Mucosa of rectum (tissue), 2 donors: ENCODE measurements around the gene LPAR1.

Experiments used
- H3K27ac ChIP-seq, 2 donors: one replicate each; pipeline ENCODE4 v1.7.0; 2013; ENCODE audit warnings: inconsistent platforms in 2 of 2, low read depth in 2 of 2, low read length in 2 of 2
- H3K27me3 ChIP-seq, 2 donors: one replicate each; pipeline ENCODE4 v1.7.0; 2013; ENCODE audit warnings: low read length in 2 of 2; ENCODE audit not compliant: control insufficient read depth in 2 of 2, insufficient read depth in 2 of 2
- H3K36me3 ChIP-seq, 2 donors: one replicate each; pipeline ENCODE4 v1.7.0; 2013; ENCODE audit warnings: low read length in 2 of 2; ENCODE audit not compliant: control insufficient read depth in 2 of 2, insufficient read depth in 2 of 2
- H3K4me1 ChIP-seq, 2 donors: one replicate each; pipeline ENCODE4 v1.7.0; 2013; ENCODE audit warnings: low read length in 2 of 2, mild to moderate bottlenecking in 1 of 2; ENCODE audit not compliant: control insufficient read depth in 2 of 2, insufficient read depth in 2 of 2
- H3K4me3 ChIP-seq, 2 donors: one replicate each; pipeline ENCODE4 v1.7.0; 2013; ENCODE audit warnings: low read length in 2 of 2
- H3K9ac ChIP-seq, 2 donors: one replicate each; pipeline ENCODE4 v1.7.0; 2013; ENCODE audit warnings: low read length in 2 of 2, low read depth in 1 of 2, mild to moderate bottlenecking in 1 of 2
- H3K9me3 ChIP-seq, 2 donors: one replicate each; pipeline ENCODE4 v1.7.0; 2013; ENCODE audit warnings: low read length in 2 of 2; ENCODE audit not compliant: control insufficient read depth in 2 of 2
- donor health status: healthy.
- donor health status: Normal muscosa, but diverticular disease.

The LPAR1 gene

GRCh38 chr9:111029260-111029659 lies 9.0 kb downstream of the LPAR1 start:
- Histone ChIP-seq H3K27ac (no peak overlapping the region), H3K9ac (no peak overlapping the region), H3K4me3 (no peak overlapping the region), H3K9me3 (no peaks in the 10 kb centered on the region), H3K27me3 (no peaks in the 10 kb centered on the region), H3K4me1 (no peaks in the 10 kb centered on the region), H3K36me3 (peaks cover 0 to 2% of the 10 kb centered on the region in 2 donors)

- H3K4me3 ChIP-seq: no peak overlapping the region
- H3K36me3 ChIP-seq: peaks cover 0 to 2% of the 10 kb centered on the region in 2 donors
- no peaks in the 10 kb centered on the region for H3K27me3 ChIP-seq
- no peak overlapping the region for H3K9ac ChIP-seq
- no peaks in the 10 kb centered on the region for H3K4me1 ChIP-seq
- no peaks in the 10 kb centered on the region for H3K9me3 ChIP-seq
- H3K27ac ChIP-seq: no peak overlapping the region
These were observed 10.5 kb downstream of the LPAR1 start for GRCh38 chr9:111027798-111028197.

GRCh38 chr9:111023128-111023527 lies 15.1 kb downstream of the LPAR1 start:
- H3K9ac ChIP-seq: no peak overlapping the region
- no peaks in the 10 kb centered on the region for H3K4me1 ChIP-seq
- no peaks in the 10 kb centered on the region for H3K36me3 ChIP-seq
- no peaks in the 10 kb centered on the region for H3K9me3 ChIP-seq
- no peak overlapping the region for H3K4me3 ChIP-seq
- H3K27ac ChIP-seq: no peak overlapping the region
- no peaks in the 10 kb centered on the region for H3K27me3 ChIP-seq

- Histone ChIP-seq H3K36me3 (no peaks in the 10 kb centered on the region), H3K4me1 (peaks cover 7 to 14% of the 10 kb centered on the region in 2 donors), H3K4me3 (no peak overlapping the region), H3K27me3 (no peaks in the 10 kb centered on the region), H3K9ac (no peak overlapping the region), H3K9me3 (no peaks in the 10 kb centered on the region), H3K27ac (no peak overlapping the region)
These were observed 17.7 kb downstream of the LPAR1 start for GRCh38 chr9:111020594-111020993.

- Histone ChIP-seq H3K4me3 (no peak overlapping the region), H3K27me3 (no peaks in the 10 kb centered on the region), H3K9ac (no peak overlapping the region), H3K27ac (no peak overlapping the region), H3K36me3 (no peaks in the 10 kb centered on the region), H3K4me1 (peaks cover 18 to 34% of the 10 kb centered on the region in 2 donors), H3K9me3 (no peaks in the 10 kb centered on the region)
These were observed 21.7 kb downstream of the LPAR1 start for GRCh38 chr9:111016426-111017045.

- Histone ChIP-seq H3K27ac (no peak overlapping the region), H3K36me3 (no peaks in the 10 kb centered on the region), H3K9ac (no peak overlapping the region), H3K27me3 (no peaks in the 10 kb centered on the region), H3K4me3 (no peak overlapping the region), H3K9me3 (no peaks in the 10 kb centered on the region), H3K4me1 (peaks cover 18 to 34% of the 10 kb centered on the region in 2 donors)
These were observed 22.3 kb downstream of the LPAR1 start for GRCh38 chr9:111016016-111016415.

GRCh38 chr9:111013707-111014106 lies 24.6 kb downstream of the LPAR1 start:
- Histone ChIP-seq H3K36me3 (no peaks in the 10 kb centered on the region), H3K9ac (no peak overlapping the region), H3K4me1 (peaks cover 18 to 34% of the 10 kb centered on the region in 2 donors), H3K9me3 (no peaks in the 10 kb centered on the region), H3K4me3 (peak overlapping the region; percentile 5 to 15), H3K27me3 (no peaks in the 10 kb centered on the region), H3K27ac (peak overlapping the region in 1 of 2 donors; percentile 4)

- Histone ChIP-seq H3K27me3 (no peaks in the 10 kb centered on the region), H3K27ac (peak overlapping the region; percentile 4 to 38), H3K4me1 (peaks cover 18 to 34% of the 10 kb centered on the region in 2 donors), H3K4me3 (peak overlapping the region; percentile 5 to 15), H3K9ac (no peak overlapping the region), H3K9me3 (no peaks in the 10 kb centered on the region), H3K36me3 (no peaks in the 10 kb centered on the region)
These were observed 25.0 kb downstream of the LPAR1 start for GRCh38 chr9:111013250-111013649.

GRCh38 chr9:111008158-111009075 lies 29.9 kb downstream of the LPAR1 start:
- H3K4me3 ChIP-seq: no peak overlapping the region
- peaks cover 4 to 22% of the 10 kb centered on the region in 2 donors for H3K4me1 ChIP-seq
- no peak overlapping the region for H3K9ac ChIP-seq
- H3K27me3 ChIP-seq: no peaks in the 10 kb centered on the region
- H3K9me3 ChIP-seq: no peaks in the 10 kb centered on the region
- no peaks in the 10 kb centered on the region for H3K36me3 ChIP-seq
- no peak overlapping the region for H3K27ac ChIP-seq

GRCh38 chr9:111005746-111006470 lies 32.4 kb downstream of the LPAR1 start:
- H3K27ac ChIP-seq: peak overlapping the region in 1 of 2 donors; percentile 35

More at GRCh38 chr9:111005746-111006470, 32.4 kb downstream of the LPAR1 start:
- no peak overlapping the region for H3K9ac ChIP-seq
- peaks cover 0 to 10% of the 10 kb centered on the region in 2 donors for H3K4me1 ChIP-seq
- H3K9me3 ChIP-seq: no peaks in the 10 kb centered on the region
- H3K4me3 ChIP-seq: no peak overlapping the region
- H3K36me3 ChIP-seq: no peaks in the 10 kb centered on the region
- H3K27me3 ChIP-seq: no peaks in the 10 kb centered on the region
